Brain microvascular endothelial cell (primary cell): ENCODE data around the gene SUSD3.

Experiments
- DNase-seq: peaks from one replicate; pipeline ENCODE4 v3.0.0-alpha.2; 2020
- H3K27ac ChIP-seq: fragments of 250-450 bp; sonication (Bioruptor Pico); 2 replicates; pipeline ENCODE4 v1.5.1; 2020; ENCODE audit warnings: mild to moderate bottlenecking, moderate library complexity
- H3K27me3 ChIP-seq: fragments of 250-450 bp; sonication (Bioruptor Pico); replicated peaks from 2 replicates; pipeline ENCODE4 v1.5.1; 2020; ENCODE audit warnings: mild to moderate bottlenecking
- H3K36me3 ChIP-seq: fragments of 250-450 bp; sonication (Bioruptor Pico); replicated peaks from 2 replicates; pipeline ENCODE4 v1.5.1; 2020; ENCODE audit warnings: mild to moderate bottlenecking
- H3K4me3 ChIP-seq: 2 replicates; pipeline ENCODE4 v1.5.1; 2011; ENCODE audit warnings: low read depth, mild to moderate bottlenecking, control low read depth, low read length, moderate library complexity
- CTCF ChIP-seq: IDR thresholded peaks from 2 replicates; pipeline ENCODE4 v1.5.1; 2011; ENCODE audit warnings: low read depth, mild to moderate bottlenecking, moderate library complexity, low read length, control low read depth, inconsistent platforms; ENCODE audit errors: missing control alignments
- in situ Hi-C: cut with HindIII; loops from 2 replicates; pipeline ENCODE4 v1.10.0; 2017; ENCODE audit warnings: low sequenced_read_pairs, low pct_ligation_motif_present

Gene SUSD3

GRCh38 chr9:93107825-93108161 is 49.3 kb downstream of the SUSD3 start:
- Histone ChIP-seq H3K27ac (no peak overlapping the region), H3K4me3 (no peak overlapping the region), H3K36me3 (peaks cover 13% of the 10 kb centered on the region), H3K27me3 (no peaks in the 10 kb centered on the region)
- in situ Hi-C loops, result no loop called here
- no peak for TF ChIP-seq CTCF
- no peak for DNase-seq

- Histone ChIP-seq H3K27me3 (no peaks in the 10 kb centered on the region), H3K27ac (no peak overlapping the region), H3K4me3 (no peak overlapping the region), H3K36me3 (peaks cover 13% of the 10 kb centered on the region)
- TF ChIP-seq CTCF, result no peak
- in situ Hi-C loops, result no loop called here
- DNase-seq, result no peak
Measured at GRCh38 chr9:93108291-93109041, 50.0 kb downstream of the SUSD3 start.

- no peak for TF ChIP-seq CTCF
- no peak overlapping the region for H3K4me3 ChIP-seq
- H3K36me3 ChIP-seq, result peaks cover 22% of the 10 kb centered on the region
- in situ Hi-C loops, result no loop called here
- no peaks in the 10 kb centered on the region for H3K27me3 ChIP-seq
- H3K27ac ChIP-seq, result no peak overlapping the region
- DNase-seq, result no peak
Measured at GRCh38 chr9:93110311-93110855, 51.9 kb downstream of the SUSD3 start.

- Histone ChIP-seq H3K27me3 (no peaks in the 10 kb centered on the region), H3K27ac (no peak overlapping the region), H3K36me3 (peaks cover 22% of the 10 kb centered on the region), H3K4me3 (no peak overlapping the region)
- no peak for DNase-seq
- no peak for TF ChIP-seq CTCF
- in situ Hi-C loops, result no loop called here
Measured at GRCh38 chr9:93111001-93111370, 52.5 kb downstream of the SUSD3 start.

GRCh38 chr9:93111371-93112115 is 53.0 kb downstream of the SUSD3 start:
- in situ Hi-C loops, result no loop called here
- peaks cover 22% of the 10 kb centered on the region for H3K36me3 ChIP-seq
- no peak overlapping the region for H3K4me3 ChIP-seq
- TF ChIP-seq CTCF, result no peak
- DNase-seq, result peak; percentile 51
- H3K27ac ChIP-seq, result no peak overlapping the region
- no peaks in the 10 kb centered on the region for H3K27me3 ChIP-seq
